Measurements from ENCODE around the gene MAT2A.

- no peak for TF ChIP-seq RAD21 (IDR thresholded peaks at IDR 0.05; ENCODE audit: insufficient read depth, low read depth, low read length)
- no peak for TF ChIP-seq CBX3 (IDR thresholded peaks at IDR 0.05; ENCODE audit: borderline replicate concordance, low read depth)
- TF ChIP-seq SIN3A (IDR thresholded peaks at IDR 0.05; ENCODE audit: low read depth, low read length) = no peak
- TF ChIP-seq HCFC1 (IDR thresholded peaks at IDR 0.05; ENCODE audit: low read length) = no peak
- no peak for TF ChIP-seq ZNF687 (IDR thresholded peaks at IDR 0.05)
- no peak for TF ChIP-seq CTCF (IDR thresholded peaks at IDR 0.05 in 2 of 3, conservative IDR thresholded peaks at IDR 0.05 in 1 of 3; ENCODE audit: control insufficient read depth in 2 of 3, extremely low read depth in 1 of 3, insufficient read depth in 1 of 3, low read depth in 3 of 3, low read length in 3 of 3)
- no peak for TF ChIP-seq MXI1 (IDR thresholded peaks at IDR 0.05; ENCODE audit: low read depth, low read length)
- TF ChIP-seq NRF1 (conservative IDR thresholded peaks at IDR 0.05; ENCODE audit: low read depth, low read length) = no peak
- TF ChIP-seq PKNOX1 (IDR thresholded peaks at IDR 0.05) = no peak
- TF ChIP-seq NFYB (IDR thresholded peaks at IDR 0.05; ENCODE audit: insufficient read depth, low read depth, low read length) = no peak
- no peak for TF ChIP-seq CHD2 (IDR thresholded peaks at IDR 0.05; ENCODE audit: borderline replicate concordance, low read depth, low read length)
- no peak for TF ChIP-seq DPF2 (IDR thresholded peaks at IDR 0.05)
- TF ChIP-seq CHD1 (IDR thresholded peaks at IDR 0.05; ENCODE audit: low read depth, low read length) = no peak
These were observed 9.1 kb downstream of the MAT2A start for GRCh38 chr2:85547859-85548607.
